OCI-LY7 (cell line): ENCODE data around the gene DBNL. TPM values are rescaled to one million over a fixed set of nuclear protein-coding genes. Genes with fewer than 3 reads are reported as not detected.

Experiments
- BruUV-seq: library from RNA; stranded (reverse); fragments of 400-500 nt; replicated peaks from 2 replicates; lab custom pipeline; 2021; lab: Mats Ljungman, UMichigan
- CTCF ChIA-PET: fragments of 300-600 bp; sonication (Branson Sonifier 250); formaldehyde crosslinking; loops from one replicate; lab custom pipeline; 2022; ENCODE audit warnings: antibody characterized with exemption; ENCODE audit not compliant: unreplicated experiment; lab: Charles Lee
- POLR2A ChIA-PET: fragments of 300-600 bp; sonication (Branson Sonifier 250); formaldehyde crosslinking; loops from one replicate; lab custom pipeline; 2022; ENCODE audit warnings: antibody characterized with exemption; lab: Charles Lee
- DNase-seq: peaks from one replicate; pipeline ENCODE4 v3.0.0-alpha.2; 2015; ENCODE audit warnings: low spot score
- H2AFZ ChIP-seq: fragments of 200-600 bp; sonication (generic), shearing (Covaris generic); 2 replicates; pipeline ENCODE4 v1.6.1; 2014; ENCODE audit warnings: mild to moderate bottlenecking, antibody characterized with exemption, low read length, moderate library complexity
- H3K27ac ChIP-seq: fragments of 200-600 bp; sonication (generic); 2 replicates; pipeline ENCODE4 v1.5.1; 2014; ENCODE audit warnings: mixed run types, low read depth, mild to moderate bottlenecking, moderate library complexity, low read length, inconsistent platforms; ENCODE audit not compliant: poor library complexity, severe bottlenecking
- H3K36me3 ChIP-seq: fragments of 200-600 bp; sonication (generic); 2 replicates; pipeline ENCODE4 v1.6.1; 2014; ENCODE audit warnings: mild to moderate bottlenecking, antibody characterized with exemption, low read length, moderate library complexity, mixed read lengths; ENCODE audit not compliant: insufficient read depth
- H3K4me1 ChIP-seq: fragments of 200-600 bp; sonication (generic); 2 replicates; pipeline ENCODE4 v1.5.1; 2014; ENCODE audit warnings: mild to moderate bottlenecking, low read length; ENCODE audit not compliant: insufficient read depth, poor library complexity, severe bottlenecking
- H3K4me2 ChIP-seq: fragments of 200-600 bp; sonication (generic); 2 replicates; pipeline ENCODE4 v1.6.1; 2014; ENCODE audit warnings: mild to moderate bottlenecking, low read length
- H3K4me3 ChIP-seq: fragments of 200-600 bp; sonication (generic); 2 replicates; pipeline ENCODE4 v1.5.1; 2014; ENCODE audit warnings: mild to moderate bottlenecking, low read depth, low read length; ENCODE audit not compliant: poor library complexity, severe bottlenecking
- H3K79me2 ChIP-seq: fragments of 200-600 bp; sonication (generic); 2 replicates; pipeline ENCODE4 v1.6.1; 2016; ENCODE audit warnings: low read depth, mild to moderate bottlenecking, low read length, moderate library complexity, mixed read lengths; ENCODE audit not compliant: insufficient read depth
- H3K9me2 ChIP-seq: fragments of 200-600 bp; sonication (generic); 2 replicates; pipeline ENCODE4 v1.6.1; 2016; ENCODE audit warnings: mild to moderate bottlenecking, low read length, mixed read lengths; ENCODE audit not compliant: insufficient read depth
- H3K9me3 ChIP-seq: fragments of 200-600 bp; sonication (generic); 2 replicates; pipeline ENCODE4 v1.6.1; 2014; ENCODE audit warnings: mild to moderate bottlenecking, mixed run types, low read length, mixed read lengths
- H4K20me1 ChIP-seq: fragments of 200-600 bp; sonication (generic); 2 replicates; pipeline ENCODE4 v1.6.1; 2014; ENCODE audit warnings: mild to moderate bottlenecking, antibody characterized with exemption, low read length, moderate library complexity, mixed read lengths; ENCODE audit not compliant: insufficient read depth
- EZH2phosphoT487 ChIP-seq: fragments of 200-600 bp; sonication (generic); IDR thresholded peaks from 2 replicates; pipeline ENCODE4 v1.6.1; 2018; ENCODE audit warnings: low read depth, borderline replicate concordance, mild to moderate bottlenecking, mixed run types, antibody characterized with exemption, low read length, moderate library complexity, mixed read lengths
- intact Hi-C: fragments of 100-400 bp; cut with micrococcal nuclease; formaldehyde crosslinking; loops from one replicate; pipeline ENCODE4 v1.10.0; 2022; ENCODE audit not compliant: unreplicated experiment
- total RNA-seq, 2 experiments: library from RNA; depleted of rRNA in 1 of 2; stranded (reverse); fragments of >200 nt in 1 of 2; shearing (Covaris generic) in 1 of 2; gene quantifications; 2 replicates each; pipeline ENCODE4 v1.2.3, GENCODE V29; 2014 to 2022
- TF ChIP-seq, protein P1 (sequence below): fragments of 200-600 bp; sonication (generic); conservative IDR thresholded peaks from 2 replicates; pipeline ENCODE4 v1.5.1; 2014; ENCODE audit warnings: mild to moderate bottlenecking, antibody characterized with exemption, low read length, moderate library complexity, mixed read lengths

DBNL gene
- total RNA-seq, 2 experiments from 2014 or later: 124 to 137 TPM

DNA sequence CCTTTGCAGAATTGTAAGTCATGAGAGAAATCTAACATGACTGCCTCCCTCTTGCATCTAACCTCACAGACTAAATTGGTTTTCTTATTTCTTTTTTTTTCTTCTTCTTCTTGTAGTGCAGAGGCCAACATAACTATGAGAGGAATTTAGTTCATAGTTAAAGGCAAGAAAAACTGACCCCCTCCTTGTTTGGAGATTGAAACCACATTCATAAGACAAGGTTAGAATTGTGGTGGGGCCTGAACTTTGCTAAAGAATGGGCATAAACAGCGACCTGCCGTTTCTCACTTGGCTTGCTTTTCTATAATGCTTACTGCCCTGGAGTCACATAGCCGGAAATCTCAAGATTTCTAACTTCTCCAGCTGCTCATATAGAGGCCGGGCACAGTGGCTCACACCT, 40.2 kb downstream of the DBNL start:
- peak overlapping the region; percentile 54 for H3K27ac ChIP-seq
- peaks cover 24% of the 10 kb centered on the region; the same call in 1 of the 2 replicates for H3K79me2 ChIP-seq
- peaks cover 19% of the 10 kb centered on the region for H3K36me3 ChIP-seq
- H4K20me1 ChIP-seq: no peaks in the 10 kb centered on the region; the same call in 1 of the 2 replicates
- H3K9me3 ChIP-seq: no peaks in the 10 kb centered on the region
- intact Hi-C loops: loop anchor here (10.0 kb wide), 1 partner anchor 70 kb away; no protein-coding TSS in a partner anchor
- H3K4me3 ChIP-seq: no peak overlapping the region
- peak overlapping the region; percentile 64; the same call in 1 of the 2 replicates for H2AFZ ChIP-seq
- TF ChIP-seq, protein P1, sequence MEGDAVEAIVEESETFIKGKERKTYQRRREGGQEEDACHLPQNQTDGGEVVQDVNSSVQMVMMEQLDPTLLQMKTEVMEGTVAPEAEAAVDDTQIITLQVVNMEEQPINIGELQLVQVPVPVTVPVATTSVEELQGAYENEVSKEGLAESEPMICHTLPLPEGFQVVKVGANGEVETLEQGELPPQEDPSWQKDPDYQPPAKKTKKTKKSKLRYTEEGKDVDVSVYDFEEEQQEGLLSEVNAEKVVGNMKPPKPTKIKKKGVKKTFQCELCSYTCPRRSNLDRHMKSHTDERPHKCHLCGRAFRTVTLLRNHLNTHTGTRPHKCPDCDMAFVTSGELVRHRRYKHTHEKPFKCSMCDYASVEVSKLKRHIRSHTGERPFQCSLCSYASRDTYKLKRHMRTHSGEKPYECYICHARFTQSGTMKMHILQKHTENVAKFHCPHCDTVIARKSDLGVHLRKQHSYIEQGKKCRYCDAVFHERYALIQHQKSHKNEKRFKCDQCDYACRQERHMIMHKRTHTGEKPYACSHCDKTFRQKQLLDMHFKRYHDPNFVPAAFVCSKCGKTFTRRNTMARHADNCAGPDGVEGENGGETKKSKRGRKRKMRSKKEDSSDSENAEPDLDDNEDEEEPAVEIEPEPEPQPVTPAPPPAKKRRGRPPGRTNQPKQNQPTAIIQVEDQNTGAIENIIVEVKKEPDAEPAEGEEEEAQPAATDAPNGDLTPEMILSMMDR: no peak
- no peak for TF ChIP-seq EZH2phosphoT487
- no peak for DNase-seq
- CTCF ChIA-PET: no interaction called here
- peaks cover 58% of the 10 kb centered on the region for H3K4me1 ChIP-seq
- peak overlapping the region; percentile 83; the same call in 1 of the 2 replicates for H3K4me2 ChIP-seq
- no peaks in the 10 kb centered on the region for H3K9me2 ChIP-seq
- POLR2A ChIA-PET: interaction anchor here (0.6 to 1.1 kb wide), 4 partner anchors 13 to 38 kb away, joined by 3 to 7 read pairs (median 5); no protein-coding TSS in a partner anchor
- no TSS peak for BruUV-seq

DNA sequence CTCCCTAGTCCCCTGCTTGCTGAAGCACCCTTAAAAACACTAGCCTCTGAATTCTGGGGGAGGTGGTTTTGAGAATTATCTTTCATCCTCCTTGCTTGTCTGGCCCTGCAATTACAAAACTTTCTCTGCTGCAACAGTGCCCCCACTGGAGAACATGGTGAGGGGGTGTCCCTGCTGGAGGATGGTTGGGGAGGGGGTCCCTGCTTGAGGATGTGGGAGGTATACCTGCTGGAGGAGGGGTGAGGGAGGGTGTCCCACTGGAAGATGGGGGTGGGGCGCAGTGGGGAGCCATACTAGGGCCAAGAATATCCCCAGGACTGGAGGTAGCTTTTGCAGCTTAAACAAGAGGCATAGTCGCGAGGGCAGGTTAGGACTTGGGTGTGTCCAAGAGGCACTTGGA, 41.0 kb downstream of the DBNL start:
- POLR2A ChIA-PET: interaction anchor here (0.6 to 2.8 kb wide), 5 partner anchors 10 to 40 kb away, joined by 3 to 11 read pairs (median 3); no protein-coding TSS in a partner anchor

More for the DNA sequence above, 41.0 kb downstream of the DBNL start:
- no peak overlapping the region for H3K4me2 ChIP-seq
- H3K9me3 ChIP-seq: no peaks in the 10 kb centered on the region
- H3K9me2 ChIP-seq: no peaks in the 10 kb centered on the region
- peak overlapping the region; percentile 31 for H3K27ac ChIP-seq
- H3K4me3 ChIP-seq: no peak overlapping the region
- no TSS peak for BruUV-seq
- CTCF ChIA-PET: no interaction called here
- TF ChIP-seq, protein P1: peak; percentile 84
- no peak for TF ChIP-seq EZH2phosphoT487
- no peaks in the 10 kb centered on the region; the same call in 1 of the 2 replicates for H4K20me1 ChIP-seq
- peaks cover 50% of the 10 kb centered on the region for H3K4me1 ChIP-seq
- DNase-seq: no peak
- peaks cover 10% of the 10 kb centered on the region for H3K36me3 ChIP-seq
- intact Hi-C loops: loop anchor here (10.0 kb wide), 1 partner anchor 71 kb away; no protein-coding TSS in a partner anchor
- peaks cover 16% of the 10 kb centered on the region; the same call in 1 of the 2 replicates for H3K79me2 ChIP-seq
- peak overlapping the region; percentile 54; the same call in 1 of the 2 replicates for H2AFZ ChIP-seq
